Small intestine (tissue), 7 donors: ENCODE results near the gene DHX29. TPM values are rescaled to one million over a fixed set of nuclear protein-coding genes. Genes with fewer than 3 reads are reported as not detected.

Experiments
- DNase-seq, 2 donors: peaks; one replicate each; pipeline versions ENCODE4 v3.0.0 to v3.0.0-alpha.2; 2013
- FAIRE-seq: peaks from 2 replicates; lab custom pipeline; 2012; peaks lifted over from hg19 to GRCh38; lab: Jason Lieb, UNC
- H3K27ac ChIP-seq, 3 donors: one replicate each; pipeline ENCODE4 v1.5.1; 2013; ENCODE audit warnings: low read length in 2 of 3, mild to moderate bottlenecking in 2 of 3, control low read depth in 1 of 3, inconsistent platforms in 1 of 3, low read depth in 1 of 3, moderate library complexity in 1 of 3
- H3K27me3 ChIP-seq, 3 donors: one replicate each; pipeline ENCODE4 v1.6.1; 2013; ENCODE audit warnings: low read length in 3 of 3, inconsistent platforms in 1 of 3; ENCODE audit not compliant: control insufficient read depth in 3 of 3, insufficient read depth in 3 of 3
- H3K36me3 ChIP-seq, 3 donors: one replicate each; pipeline ENCODE4 v1.6.1; 2013; ENCODE audit warnings: low read length in 3 of 3, inconsistent platforms in 1 of 3, low read depth in 1 of 3, mild to moderate bottlenecking in 1 of 3, moderate library complexity in 1 of 3; ENCODE audit not compliant: control insufficient read depth in 3 of 3, insufficient read depth in 2 of 3
- H3K4me1 ChIP-seq, 3 donors: one replicate each; pipeline ENCODE4 v1.6.1; 2013; ENCODE audit warnings: low read length in 2 of 3, inconsistent platforms in 1 of 3, low read depth in 1 of 3, mild to moderate bottlenecking in 1 of 3, moderate library complexity in 1 of 3; ENCODE audit not compliant: control insufficient read depth in 3 of 3, insufficient read depth in 2 of 3
- H3K4me3 ChIP-seq, 3 donors: one replicate each; pipeline ENCODE4 v1.5.1; 2013; ENCODE audit warnings: low read length in 3 of 3, control low read depth in 1 of 3, inconsistent platforms in 1 of 3, low read depth in 1 of 3, mild to moderate bottlenecking in 1 of 3, moderate library complexity in 1 of 3
- H3K9me3 ChIP-seq, 2 donors: one replicate each; pipeline ENCODE4 v1.6.1; 2013; ENCODE audit warnings: low read depth in 1 of 2, low read length in 1 of 2; ENCODE audit not compliant: control insufficient read depth in 2 of 2, insufficient read depth in 1 of 2
- WGBS, 3 donors: extraction: QIAGEN DNeasy Blood & Tissue Kit; methylation state at CpG; one replicate each; pipeline ENCODE4 v1.1.7; 2013; 5-methylcytosine and 5-hydroxymethylcytosine counted together
- polyA plus RNA-seq, 4 donors: library from polyadenylated mRNA; stranded (reverse) in 3 of 4; unstranded in 1 of 4; fragments of 200-250 nt in 3 of 4; fragments of 120-200 nt in 1 of 4; gene quantifications; one replicate each; pipeline versions ENCODE4 v1.2.1 to v1.2.3, GENCODE V29; 2013
- donor health status: healthy with polysubstance abuse.
- donor health status: control.
- donor health status: control.
- donor health status: Bipolar disorder and iron deficiency.
- donor health status: healthy.

The DHX29 gene
- polyA plus RNA-seq, 4 donors: 7.3 to 30.4 (median 10.2) TPM

GRCh38 chr5:55343107-55343506 lies 35.6 kb upstream of the DHX29 start:
- Histone ChIP-seq H3K4me1 (no peaks in the 10 kb centered on the region), H3K27me3 (no peaks in the 10 kb centered on the region), H3K4me3 (no peak overlapping the region), H3K36me3 (peaks cover 3 to 16% (median 9%) of the 10 kb centered on the region in 3 donors), H3K27ac (no peak overlapping the region), H3K9me3 (no peaks in the 10 kb centered on the region)
- FAIRE-seq (no peak), DNase-seq (no peak)
- WGBS, 3 donors: 74 to 85% (median 76%) methylated on average over 4 of the region's 4 CpGs

DNA sequence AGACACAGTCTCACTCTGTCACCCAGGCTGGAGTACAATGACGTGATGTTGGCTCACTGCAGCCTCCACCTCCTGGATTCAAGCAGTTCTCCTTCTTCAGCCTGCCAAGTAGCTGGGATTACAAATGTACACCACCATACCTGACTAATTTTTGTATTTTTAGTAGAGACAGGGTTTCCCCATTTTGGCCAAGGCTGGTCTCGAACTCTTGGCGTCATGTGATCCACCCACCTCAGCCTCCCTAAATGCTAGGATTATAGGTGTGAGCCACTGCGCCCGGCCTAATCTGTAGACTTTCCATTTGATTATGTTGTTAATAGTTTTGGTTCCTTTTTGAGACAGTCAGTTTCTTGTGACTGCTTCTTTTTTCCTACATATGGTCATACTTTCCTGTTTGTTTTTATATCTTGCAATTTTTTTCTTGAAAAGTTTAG lies 31.3 kb upstream of the DHX29 start:
- H3K9me3 ChIP-seq: no peaks in the 10 kb centered on the region
- FAIRE-seq (no peak), DNase-seq (no peak)
- H3K27me3 ChIP-seq: no peaks in the 10 kb centered on the region
- H3K4me1 ChIP-seq: no peaks in the 10 kb centered on the region
- no peak overlapping the region for H3K4me3 ChIP-seq
- H3K36me3 ChIP-seq: peaks cover 0 to 10% (median 3%) of the 10 kb centered on the region in 3 donors
- 79 to 84% (median 79%) methylated on average over 5 of the region's 5 CpGs for WGBS, 3 donors
- no peak overlapping the region for H3K27ac ChIP-seq

GRCh38 chr5:55338092-55338613 lies 30.7 kb upstream of the DHX29 start:
- H3K4me3 ChIP-seq: no peak overlapping the region
- DNase-seq (no peak), FAIRE-seq (peak; percentile 41)
- peaks cover 0 to 10% (median 3%) of the 10 kb centered on the region in 3 donors for H3K36me3 ChIP-seq
- 52 to 73% (median 65%) methylated on average over 2 of the region's 2 CpGs for WGBS, 3 donors
- no peaks in the 10 kb centered on the region for H3K4me1 ChIP-seq
- H3K27me3 ChIP-seq: no peaks in the 10 kb centered on the region
- H3K27ac ChIP-seq: no peak overlapping the region
- no peaks in the 10 kb centered on the region for H3K9me3 ChIP-seq

DNA sequence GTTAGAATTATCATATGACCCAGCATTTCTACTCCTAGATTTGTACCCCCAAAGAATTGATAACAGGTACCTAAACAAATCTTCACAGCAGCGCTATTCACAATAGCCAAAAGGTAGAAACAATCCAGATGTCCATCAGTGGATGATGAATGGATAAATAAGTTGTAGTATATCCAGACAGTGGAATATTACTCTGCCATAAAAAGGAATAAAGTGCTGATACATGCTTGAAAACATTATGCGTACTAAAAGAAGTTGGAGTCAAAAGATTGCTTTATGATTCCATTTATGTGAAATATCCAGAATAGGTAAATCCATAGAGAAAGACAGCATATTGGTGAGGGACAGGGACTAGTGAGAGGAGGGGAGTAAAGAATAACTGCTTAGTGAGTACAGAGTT lies 26.3 kb upstream of the DHX29 start:
- H3K4me1 ChIP-seq: no peaks in the 10 kb centered on the region
- no peak overlapping the region for H3K27ac ChIP-seq
- DNase-seq: no peak
- H3K36me3 ChIP-seq: peaks cover 0 to 14% (median 3%) of the 10 kb centered on the region in 3 donors
- FAIRE-seq: no peak
- H3K9me3 ChIP-seq: no peaks in the 10 kb centered on the region
- H3K27me3 ChIP-seq: no peaks in the 10 kb centered on the region
- no peak overlapping the region for H3K4me3 ChIP-seq
- 98 to 99% (median 98%) methylated on average over 2 of the region's 2 CpGs for WGBS, 3 donors

GRCh38 chr5:55333017-55333416 lies 25.5 kb upstream of the DHX29 start:
- Histone ChIP-seq H3K4me3 (no peak overlapping the region), H3K27ac (no peak overlapping the region), H3K4me1 (no peaks in the 10 kb centered on the region), H3K27me3 (no peaks in the 10 kb centered on the region), H3K36me3 (peaks cover 2 to 14% (median 3%) of the 10 kb centered on the region in 3 donors), H3K9me3 (no peaks in the 10 kb centered on the region)
- FAIRE-seq: no peak
- no peak for DNase-seq
- WGBS, 3 donors: 84 to 87% (median 86%) methylated on average over 1 of the region's 1 CpG

DNA sequence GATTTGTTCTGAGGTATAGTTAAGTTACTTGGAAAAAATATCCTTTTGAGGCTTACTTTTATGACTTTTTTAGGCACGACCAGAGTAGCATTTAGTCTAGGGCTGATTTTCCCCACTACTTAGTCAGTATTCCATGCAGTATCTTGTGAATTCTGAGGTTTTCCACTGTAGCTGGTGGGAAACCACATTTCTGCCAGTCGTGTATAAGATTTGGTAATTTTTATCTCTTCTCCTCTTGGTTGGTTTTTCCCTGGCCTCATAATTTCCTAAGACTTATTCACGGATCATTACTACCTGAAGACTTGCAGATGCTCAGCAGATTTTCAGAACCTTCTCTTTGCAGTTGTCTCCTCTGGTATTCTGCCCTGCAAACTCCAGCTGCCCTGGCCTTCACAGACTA lies 23.8 kb upstream of the DHX29 start:
- no peaks in the 10 kb centered on the region for H3K4me1 ChIP-seq
- H3K27me3 ChIP-seq: no peaks in the 10 kb centered on the region
- 87 to 92% (median 89%) methylated on average over 3 of the region's 3 CpGs for WGBS, 3 donors
- H3K36me3 ChIP-seq: peaks cover 2 to 12% (median 7%) of the 10 kb centered on the region in 3 donors
- no peak overlapping the region for H3K4me3 ChIP-seq
- H3K9me3 ChIP-seq: no peaks in the 10 kb centered on the region
- DNase-seq (no peak), FAIRE-seq (no peak)
- H3K27ac ChIP-seq: no peak overlapping the region

DNA sequence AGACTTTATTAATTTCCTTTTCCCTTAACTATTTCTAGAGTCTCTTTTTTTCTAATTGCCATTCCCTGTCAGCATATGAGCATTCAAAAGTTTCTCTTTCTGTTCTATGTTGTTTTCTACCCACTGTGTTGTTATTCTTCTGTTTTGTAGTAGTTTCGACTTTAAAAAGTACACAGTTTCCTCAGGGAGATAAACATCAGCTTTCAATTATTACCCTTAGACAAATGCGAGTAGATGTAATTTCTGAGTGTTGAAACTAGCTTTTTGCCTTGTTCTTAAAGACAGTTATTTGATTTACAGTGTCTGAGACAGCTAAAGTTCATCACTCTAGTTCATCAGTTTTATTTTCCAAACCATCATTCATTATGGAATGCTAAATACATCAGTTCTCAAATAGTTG lies 19.8 kb upstream of the DHX29 start:
- H3K4me1 ChIP-seq: no peaks in the 10 kb centered on the region
- WGBS, 3 donors: 56 to 73% (median 67%) methylated on average over 2 of the region's 2 CpGs
- no peaks in the 10 kb centered on the region for H3K9me3 ChIP-seq
- DNase-seq: no peak
- no peak overlapping the region for H3K27ac ChIP-seq
- no peaks in the 10 kb centered on the region for H3K27me3 ChIP-seq
- FAIRE-seq: no peak
- peaks cover 2 to 22% (median 7%) of the 10 kb centered on the region in 3 donors for H3K36me3 ChIP-seq
- H3K4me3 ChIP-seq: no peak overlapping the region

- 91 to 96% (median 93%) methylated on average over 5 of the region's 5 CpGs for WGBS, 3 donors
- H3K4me1 ChIP-seq: no peaks in the 10 kb centered on the region
- no peak for FAIRE-seq
- DNase-seq: no peak
- peaks cover 2 to 20% (median 6%) of the 10 kb centered on the region in 3 donors for H3K36me3 ChIP-seq
- H3K27ac ChIP-seq: no peak overlapping the region
- no peak overlapping the region for H3K4me3 ChIP-seq
- no peaks in the 10 kb centered on the region for H3K9me3 ChIP-seq
- no peaks in the 10 kb centered on the region for H3K27me3 ChIP-seq
These were observed 18.1 kb upstream of the DHX29 start for GRCh38 chr5:55325621-55326020.
